OCI-LY3 (cell line): ENCODE data around the gene LYPD5.

ENCODE experiments used
- CTCF ChIP-seq: fragments of 200-600, 300-600 bp; sonication (generic); IDR thresholded peaks from 2 replicates; pipeline ENCODE4 v1.5.1; 2014; ENCODE audit warnings: antibody characterized with exemption, low read length, low read depth
- EZH2phosphoT487 ChIP-seq: fragments of 200-600 bp; shearing (Covaris generic); IDR thresholded peaks from 2 replicates; pipeline ENCODE4 v1.6.1; 2018; ENCODE audit warnings: antibody characterized with exemption, mixed run types, low read depth

- TF ChIP-seq CTCF (no peak), EZH2phosphoT487 (no peak)
These were observed 53.1 kb downstream of the LYPD5 start for GRCh38 chr19:43749152-43749551.
